Activated gamma-delta T cell treated with Interleukin-2 at 50 U/mL for 16 hours (primary cell): ENCODE measurements around the gene GBE1.

Experiments
- DNase-seq: peaks from one replicate; pipeline ENCODE4 v3.0.0-alpha.2; 2020

Gene GBE1

DNA sequence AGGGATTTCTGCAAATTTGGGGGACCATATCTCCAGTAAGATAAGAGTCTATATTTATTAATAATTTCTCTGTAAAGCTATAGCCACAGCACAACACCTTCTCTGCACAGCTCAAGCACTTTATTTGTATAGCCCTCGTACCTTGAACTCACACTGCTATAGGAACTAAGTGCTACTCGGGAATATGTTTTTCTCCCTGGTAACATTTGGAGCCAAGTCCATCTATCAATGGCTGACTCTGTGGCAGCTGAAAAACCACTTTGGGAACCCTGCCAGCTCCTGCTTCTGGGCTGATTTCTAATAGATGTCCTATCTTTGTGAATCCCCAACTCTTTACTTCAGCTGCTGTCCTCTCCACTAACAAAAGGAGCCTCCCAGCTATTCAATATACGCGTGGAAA, 298.5 kb downstream of the GBE1 start:
- DNase-seq: no peak

DNA sequence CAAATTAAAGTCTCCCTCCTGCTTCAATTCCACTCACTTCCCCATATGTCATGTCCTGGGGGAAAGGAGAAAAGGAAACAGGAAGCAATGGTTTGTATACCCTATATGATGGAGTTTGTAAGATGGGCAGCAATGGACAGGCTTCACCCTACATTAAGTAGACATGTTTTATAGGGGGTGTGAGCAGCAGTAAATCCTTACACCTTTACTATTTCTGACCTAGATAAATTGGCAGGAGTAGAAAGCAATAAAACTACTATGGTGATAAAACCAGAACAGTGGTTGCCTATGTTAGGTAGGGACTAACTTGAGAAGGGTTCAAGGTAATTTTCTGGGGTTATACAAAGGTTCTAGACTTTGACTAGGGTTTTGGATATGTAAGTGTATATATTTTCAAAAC, 301.7 kb downstream of the GBE1 start:
- DNase-seq: no peak

DNA sequence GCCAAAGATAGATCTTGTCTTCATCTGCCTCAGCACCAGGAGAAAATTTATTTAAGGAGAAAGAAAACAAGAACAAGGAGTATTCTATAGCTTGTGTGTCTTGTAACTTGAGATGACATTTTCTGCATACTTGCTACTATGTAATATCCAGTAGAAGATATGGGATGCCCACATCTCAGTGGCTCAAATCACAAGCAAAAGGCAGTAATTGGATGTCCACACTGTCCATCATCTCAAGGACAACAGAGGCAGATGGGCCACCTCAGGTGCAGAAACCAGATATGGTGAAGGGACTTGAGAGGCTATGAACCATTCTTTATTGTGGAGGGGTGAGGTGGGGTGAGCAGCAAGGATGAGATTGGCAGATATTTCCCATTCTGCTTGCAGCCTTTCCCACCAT, 309.0 kb downstream of the GBE1 start:
- DNase-seq: no peak

DNA sequence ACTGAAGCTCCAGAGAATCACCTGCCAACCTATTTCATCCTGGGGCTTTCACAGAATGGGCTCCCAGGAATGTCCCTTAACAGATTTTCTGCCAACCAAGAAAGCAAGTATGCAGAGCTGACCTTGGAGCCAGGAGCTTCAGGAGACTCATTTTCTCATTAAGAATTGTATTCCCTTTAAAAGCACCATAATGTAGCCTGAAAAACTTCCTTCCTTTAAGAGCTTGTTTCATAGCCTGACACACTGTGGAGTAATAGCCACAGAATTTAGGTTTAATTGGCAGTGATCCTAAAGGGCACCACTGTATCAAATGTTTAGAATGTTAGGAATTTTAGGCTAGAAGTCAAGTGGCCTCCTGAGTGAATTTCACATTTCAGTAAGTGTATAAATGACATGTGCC, 309.8 kb downstream of the GBE1 start:
- DNase-seq: no peak

DNA sequence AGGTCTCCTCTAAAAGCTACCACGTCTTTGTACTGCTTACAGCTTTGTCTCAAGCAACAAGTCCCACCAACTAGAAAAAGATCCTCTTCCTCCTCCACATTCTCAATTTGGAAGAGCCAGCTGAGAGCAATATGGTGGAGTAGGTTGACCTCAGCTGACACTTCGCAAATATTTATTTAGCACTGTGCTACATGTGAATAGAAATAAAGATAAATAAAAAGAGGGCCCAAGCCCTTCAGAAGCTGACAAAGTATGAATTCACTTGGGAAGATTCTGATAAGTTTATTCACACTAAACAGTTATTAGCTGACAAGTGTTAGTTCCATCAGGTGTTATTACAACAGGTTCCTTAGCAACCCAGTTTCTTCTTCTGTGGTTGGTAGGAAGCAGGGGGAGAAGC, 310.3 kb downstream of the GBE1 start:
- no peak for DNase-seq

DNA sequence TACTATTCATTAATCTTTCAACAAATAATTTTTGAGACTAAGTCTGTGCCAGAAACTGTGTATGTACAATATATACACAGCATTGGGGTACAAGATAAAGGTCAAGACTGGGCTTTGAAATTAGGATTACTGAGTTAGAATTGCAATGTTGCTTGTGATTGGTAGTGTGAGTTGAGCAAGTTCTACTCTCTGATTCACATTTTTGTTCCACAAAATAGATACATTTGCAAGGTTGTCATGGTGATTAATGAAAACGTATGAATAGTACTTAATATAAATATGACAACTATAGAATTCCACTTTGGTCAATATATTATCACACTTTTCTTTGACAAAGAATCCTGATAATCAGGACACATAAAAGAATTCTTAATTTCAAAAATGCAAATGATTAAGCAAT, 314.6 kb downstream of the GBE1 start:
- no peak for DNase-seq

DNA sequence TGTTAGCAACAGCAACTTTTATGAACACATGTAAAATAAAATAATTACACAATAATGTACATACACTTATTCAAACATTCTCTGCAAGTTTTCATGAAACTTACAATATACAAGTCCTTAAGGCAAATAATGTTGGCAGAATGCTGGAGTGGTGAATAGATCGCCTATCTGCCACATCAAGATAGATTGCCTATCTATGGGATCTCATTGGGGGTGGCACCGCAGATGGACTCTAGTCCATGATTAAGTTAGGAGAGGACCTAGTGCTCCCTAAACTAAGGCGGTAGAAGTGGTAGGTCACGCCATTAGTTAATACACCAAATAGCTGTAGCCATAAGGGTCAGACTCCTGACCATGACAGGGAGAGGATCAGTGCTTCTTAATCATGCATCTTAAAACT, 315.7 kb downstream of the GBE1 start:
- no peak for DNase-seq

DNA sequence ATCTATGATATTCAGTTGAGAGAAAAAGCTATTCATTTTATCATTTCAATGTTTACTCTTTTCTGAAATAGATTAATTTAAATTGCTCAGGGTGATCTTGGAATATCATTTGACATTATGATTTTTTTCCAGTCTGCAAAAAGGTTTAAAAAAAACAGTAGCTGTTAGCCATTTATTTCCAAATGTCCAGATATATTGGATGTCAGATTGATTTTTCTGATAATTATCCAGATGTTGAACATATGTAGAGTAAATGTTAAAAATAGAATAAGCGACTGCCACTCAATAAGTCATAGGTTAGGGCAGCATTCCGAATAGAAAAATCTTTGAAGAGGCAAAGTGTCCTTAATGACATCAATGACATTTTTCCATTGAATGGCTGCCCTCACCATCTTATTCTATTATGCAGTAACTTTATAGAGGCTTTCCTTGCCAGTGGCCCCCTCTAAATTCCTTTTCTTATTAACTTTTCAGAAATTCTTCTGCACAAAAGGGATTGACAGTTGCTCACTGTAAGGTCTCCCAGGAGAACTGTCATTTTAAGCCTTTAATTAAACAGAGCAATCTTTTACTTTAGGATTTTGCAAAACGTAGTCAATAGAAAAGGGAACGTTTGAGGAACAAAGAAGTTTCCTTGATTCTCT, 316.5 kb downstream of the GBE1 start:
- DNase-seq: no peak

DNA sequence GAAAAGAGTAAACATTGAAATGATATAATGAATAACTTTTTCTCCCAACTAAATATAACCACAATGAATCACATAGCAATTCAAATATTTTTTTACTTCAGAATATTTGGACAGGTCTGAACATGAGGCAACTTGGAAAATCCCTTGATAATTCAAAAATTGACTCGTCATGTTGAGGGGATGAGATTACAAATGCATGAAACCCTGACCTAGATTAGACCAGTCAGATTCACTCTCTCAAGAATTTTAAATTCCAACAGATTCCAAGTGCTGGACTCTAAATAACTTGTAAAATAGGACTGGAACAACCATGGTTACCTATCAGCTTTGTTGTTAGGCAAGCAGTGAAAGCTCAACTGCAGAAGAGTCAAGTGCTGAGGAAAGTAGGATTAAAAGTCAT, 317.5 kb downstream of the GBE1 start:
- no peak for DNase-seq

DNA sequence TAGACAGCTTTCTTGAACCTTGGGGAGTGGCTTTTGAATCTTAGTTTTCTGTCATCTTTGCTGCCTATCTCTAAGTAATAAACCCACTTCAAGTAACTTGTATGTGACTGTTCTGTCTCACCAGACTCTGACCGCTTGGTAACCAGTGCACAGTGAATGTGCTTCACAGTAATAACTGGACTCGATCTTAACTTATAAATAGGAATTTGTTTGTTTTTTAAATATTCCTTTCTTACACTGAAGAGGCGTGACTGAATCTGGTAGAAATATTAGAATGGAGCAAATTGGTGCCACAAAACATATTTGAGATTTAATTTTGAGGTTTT, 318.0 kb downstream of the GBE1 start:
- DNase-seq: no peak

DNA sequence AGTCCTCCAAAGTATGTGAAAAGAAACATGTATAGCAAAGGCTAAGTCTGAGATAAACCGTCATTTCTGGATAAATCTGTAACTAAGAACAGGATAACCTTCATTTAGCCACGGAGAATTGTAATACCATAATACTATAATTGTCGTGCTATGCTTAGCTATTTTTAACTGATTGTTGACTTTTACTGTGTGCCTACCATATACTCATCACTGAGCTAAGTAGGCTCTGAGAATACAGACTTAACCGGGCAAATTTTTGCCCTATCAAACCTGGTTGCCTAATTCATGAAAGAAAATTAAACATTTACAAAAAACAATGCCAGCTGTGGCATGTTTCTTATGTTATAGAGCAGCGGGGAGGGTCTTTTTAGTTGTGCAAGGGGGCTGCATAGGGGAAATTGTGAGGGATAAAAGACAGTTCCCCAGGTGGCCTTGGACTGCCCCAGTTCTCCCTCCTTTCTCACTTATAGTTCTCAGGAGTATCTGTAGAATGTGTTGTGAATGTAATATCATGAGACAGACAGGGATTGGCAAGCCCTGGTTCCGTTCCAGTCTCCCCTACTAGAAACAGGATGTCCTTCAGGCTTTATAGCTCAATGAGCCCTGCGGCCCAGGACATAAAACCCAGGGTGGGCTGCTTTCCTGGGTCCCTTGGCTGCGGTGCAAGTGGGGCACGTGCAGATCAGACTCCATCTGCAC, 318.5 kb downstream of the GBE1 start:
- no peak for DNase-seq

DNA sequence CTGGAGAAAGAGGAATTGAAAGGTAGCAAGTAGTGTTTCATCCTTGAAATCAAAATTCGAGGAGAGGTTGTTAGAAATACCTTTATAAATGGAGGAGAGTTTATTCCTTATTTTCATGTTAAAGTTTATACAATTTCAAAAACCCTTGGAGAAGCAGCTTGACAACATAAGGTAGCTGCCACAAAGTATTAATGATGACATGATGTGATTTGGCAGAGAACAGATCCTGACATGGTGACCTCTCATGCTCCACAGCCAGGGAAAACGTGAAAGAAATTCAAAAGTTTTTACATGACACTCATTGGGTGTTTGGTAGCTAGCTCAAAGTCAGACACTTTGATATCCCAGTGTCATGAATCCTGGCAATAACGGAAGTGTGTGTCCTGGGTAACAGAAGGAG, 320.8 kb downstream of the GBE1 start:
- no peak for DNase-seq
